ENCODE data around the gene TERB1. TPM values are rescaled to one million over a fixed set of nuclear protein-coding genes. Genes with fewer than 3 reads are reported as not detected.

Gene TERB1
- total RNA-seq, 2 experiments from 2014 or later = 0.11 to 0.22 TPM

GRCh38 chr16:66751303-66751991, 49.9 kb downstream of the TERB1 start, which contains the start of gene DYNC1LI2:
DYNC1LI2 (minus strand) TSS chr16:66751609; CDS start chr16:66751591, 18 bp downstream.
- ATAC-seq (ENCODE audit: poor library complexity) (peak; percentile 94), DNase-seq (peak; percentile 66 to 92 (median 78))
- Mint-ChIP-seq H3K4me1 (ENCODE audit: low read depth) (peaks cover 37% of the 10 kb centered on the region), H3K4me3 (peak within 1 kb of the TSS; percentile 94), H3K27me3 (peaks cover 19% of the 10 kb centered on the region), H3K9me3 (no peaks in the 10 kb centered on the region), H3K27ac (peak within 1 kb of the TSS; percentile 91), H3K36me3 (ENCODE audit: low read depth) (peaks cover 38% of the 10 kb centered on the region)
- H3K27me3 ChIP-seq (ENCODE audit: control insufficient read depth in 1 of 2, insufficient read depth in 2 of 2, low read length in 2 of 2) = no peaks in the 10 kb centered on the region
- ChIA-PET POLR2A (interaction anchor here (0.6 to 2.4 kb wide), 7 partner anchors 10 to 1055 kb away, joined by 3 to 13 read pairs (median 3); partner anchors contain the start of genes CKLF, CMTM4, NAE1 and PDP2), CTCF (interaction anchor here (0.7 to 2.0 kb wide), 11 partner anchors 11 to 199 kb away, joined by 3 to 10 read pairs (median 5); partner anchors contain the start of genes CKLF and NAE1)
- intact Hi-C loops (cut with DNase I, micrococcal nuclease) = loop anchor here (1.0 to 5.0 kb wide), 5 partner anchors 54 to 811 kb away; partner anchors contain the start of genes CIAO2B (in 1 of the 2), CTCF (in 1 of the 2) and NAE1 (in 1 of the 2)
- H3K36me3 ChIP-seq (ENCODE audit: insufficient read depth, low read length) = peaks cover 21% of the 10 kb centered on the region
- peak within 1 kb of the TSS in 1 of 2 donors; percentile 66 for H3K27ac ChIP-seq (ENCODE audit: low read depth in 1 of 2, low read length in 2 of 2)
- H3K4me1 ChIP-seq (ENCODE audit: insufficient read depth, low read length) = peaks cover 32% of the 10 kb centered on the region
- H3K9me3 ChIP-seq (ENCODE audit: control insufficient read depth in 1 of 2, insufficient read depth in 1 of 2, low read length in 2 of 2) = no peaks in the 10 kb centered on the region
- peak within 1 kb of the TSS; percentile 81 for H3K4me3 ChIP-seq (ENCODE audit: low read length)
- TF ChIP-seq, protein P1, sequence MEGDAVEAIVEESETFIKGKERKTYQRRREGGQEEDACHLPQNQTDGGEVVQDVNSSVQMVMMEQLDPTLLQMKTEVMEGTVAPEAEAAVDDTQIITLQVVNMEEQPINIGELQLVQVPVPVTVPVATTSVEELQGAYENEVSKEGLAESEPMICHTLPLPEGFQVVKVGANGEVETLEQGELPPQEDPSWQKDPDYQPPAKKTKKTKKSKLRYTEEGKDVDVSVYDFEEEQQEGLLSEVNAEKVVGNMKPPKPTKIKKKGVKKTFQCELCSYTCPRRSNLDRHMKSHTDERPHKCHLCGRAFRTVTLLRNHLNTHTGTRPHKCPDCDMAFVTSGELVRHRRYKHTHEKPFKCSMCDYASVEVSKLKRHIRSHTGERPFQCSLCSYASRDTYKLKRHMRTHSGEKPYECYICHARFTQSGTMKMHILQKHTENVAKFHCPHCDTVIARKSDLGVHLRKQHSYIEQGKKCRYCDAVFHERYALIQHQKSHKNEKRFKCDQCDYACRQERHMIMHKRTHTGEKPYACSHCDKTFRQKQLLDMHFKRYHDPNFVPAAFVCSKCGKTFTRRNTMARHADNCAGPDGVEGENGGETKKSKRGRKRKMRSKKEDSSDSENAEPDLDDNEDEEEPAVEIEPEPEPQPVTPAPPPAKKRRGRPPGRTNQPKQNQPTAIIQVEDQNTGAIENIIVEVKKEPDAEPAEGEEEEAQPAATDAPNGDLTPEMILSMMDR (IDR thresholded peaks at IDR 0.05) = peak; percentile 67

GRCh38 chr16:66751053-66751302, 50.4 kb downstream of the TERB1 start:
- ATAC-seq (ENCODE audit: poor library complexity) = no peak
- CTCF ChIA-PET = interaction anchor here (0.7 to 2.0 kb wide), 8 partner anchors 10 to 188 kb away, joined by 3 to 10 read pairs (median 5); partner anchors contain the start of gene NAE1
- intact Hi-C loops (cut with DNase I, micrococcal nuclease) = loop anchor here (1.0 to 5.0 kb wide), 5 partner anchors 54 to 811 kb away; partner anchors contain the start of genes CIAO2B (in 1 of the 2), CTCF (in 1 of the 2) and NAE1 (in 1 of the 2)

More at GRCh38 chr16:66751053-66751302, 50.4 kb downstream of the TERB1 start:
- H3K36me3 Mint-ChIP-seq (ENCODE audit: low read depth) = peaks cover 43% of the 10 kb centered on the region
- peak overlapping the region; percentile 91 for H3K27ac Mint-ChIP-seq
- peaks cover 42% of the 10 kb centered on the region for H3K4me1 Mint-ChIP-seq (ENCODE audit: low read depth)
- no peaks in the 10 kb centered on the region for H3K27me3 ChIP-seq (ENCODE audit: control insufficient read depth in 1 of 2, insufficient read depth in 2 of 2, low read length in 2 of 2)
- POLR2A ChIA-PET = interaction anchor here (0.6 to 2.4 kb wide), 6 partner anchors 11 to 1056 kb away, joined by 3 to 13 read pairs (median 4); partner anchors contain the start of genes CKLF, CMTM4, NAE1 and PDP2
- peak overlapping the region; percentile 81 for H3K4me3 ChIP-seq (ENCODE audit: low read length)
- no peaks in the 10 kb centered on the region for H3K9me3 ChIP-seq (ENCODE audit: control insufficient read depth in 1 of 2, insufficient read depth in 1 of 2, low read length in 2 of 2)
- H3K9me3 Mint-ChIP-seq = no peaks in the 10 kb centered on the region
- H3K27ac ChIP-seq (ENCODE audit: low read depth in 1 of 2, low read length in 2 of 2) = peak overlapping the region in 1 of 2 donors; percentile 66
- H3K27me3 Mint-ChIP-seq = peaks cover 19% of the 10 kb centered on the region
- peak in 3 of 14 experiments; percentile 1 to 5 (median 2) for DNase-seq
- peaks cover 25% of the 10 kb centered on the region for H3K36me3 ChIP-seq (ENCODE audit: insufficient read depth, low read length)
- H3K4me3 Mint-ChIP-seq = peak overlapping the region; percentile 88
- peaks cover 32% of the 10 kb centered on the region for H3K4me1 ChIP-seq (ENCODE audit: insufficient read depth, low read length)
- TF ChIP-seq, protein P1 (IDR thresholded peaks at IDR 0.05) = no peak
